Hematopoietic multipotent progenitor cell treated with erythropoietin and hydrocortisone succinate and interleukin-3 and kit ligand, for 6 days (in vitro differentiated cells): ENCODE measurements around the gene EPS8L1.
"Not testable (repeated sequence)": the region's sequence is repeated elsewhere in the genome, so short reads cannot be mapped to it uniquely, and the experiment has no call there.

Source experiments
- DNase-seq: peaks from one replicate; pipeline ENCODE4 v3.0.0-alpha.2; 2015

Gene EPS8L1

GRCh38 chr19:55097864-55098715, 22.4 kb downstream of the EPS8L1 start:
- peak; percentile 54 for DNase-seq

- DNase-seq: no peak
These were observed 23.3 kb downstream of the EPS8L1 start for GRCh38 chr19:55098716-55099556.

- no peak for DNase-seq
These were observed 24.2 kb downstream of the EPS8L1 start for GRCh38 chr19:55099557-55100506.

GRCh38 chr19:55101261-55101660, 25.6 kb downstream of the EPS8L1 start:
- DNase-seq: no peak

GRCh38 chr19:55103190-55103589, 27.5 kb downstream of the EPS8L1 start:
- no peak for DNase-seq

GRCh38 chr19:55105237-55105636, 29.6 kb downstream of the EPS8L1 start:
- DNase-seq: no peak

- DNase-seq: no peak
These were observed 30.9 kb downstream of the EPS8L1 start for GRCh38 chr19:55106591-55106990.

GRCh38 chr19:55107252-55107651, 31.6 kb downstream of the EPS8L1 start:
- not testable (repeated sequence) for DNase-seq

GRCh38 chr19:55109527-55110291, 34.0 kb downstream of the EPS8L1 start:
- DNase-seq: no peak

GRCh38 chr19:55111238-55111831, 35.7 kb downstream of the EPS8L1 start:
- DNase-seq: no peak

- no peak for DNase-seq
These were observed 36.6 kb downstream of the EPS8L1 start for GRCh38 chr19:55112246-55112776.

GRCh38 chr19:55112777-55113569, 37.3 kb downstream of the EPS8L1 start:
- DNase-seq: no peak

- no peak for DNase-seq
These were observed 37.9 kb downstream of the EPS8L1 start for GRCh38 chr19:55113570-55114039.

GRCh38 chr19:55114566-55115145, 39.0 kb downstream of the EPS8L1 start:
- no peak for DNase-seq

GRCh38 chr19:55115446-55116065, 39.9 kb downstream of the EPS8L1 start:
- peak; percentile 70 for DNase-seq

GRCh38 chr19:55116232-55116858, 40.7 kb downstream of the EPS8L1 start:
- DNase-seq: peak; percentile 74

GRCh38 chr19:55116859-55117662, 41.4 kb downstream of the EPS8L1 start, which contains the start of gene PPP1R12C:
Gene PPP1R12C (minus strand): TSS chr19:55117637. CDS start chr19:55117543, 94 bp downstream.
- peak; percentile 25 for DNase-seq
